HG03103 (cell line): ENCODE results near the gene KCTD7.
A peak's percentile ranks its signal among the peaks of the same experiment; 100 is the strongest.
"Not testable (repeated sequence)": the region's sequence is repeated elsewhere in the genome, so short reads cannot be mapped to it uniquely, and the experiment has no call there.

ENCODE experiments used
- ATAC-seq: cut with Tn5 transposase; IDR thresholded peaks from one replicate; pipeline ENCODE4 v1.9.1; 2021; ENCODE audit warnings: low read depth; ENCODE audit not compliant: unreplicated experiment

Gene KCTD7

DNA sequence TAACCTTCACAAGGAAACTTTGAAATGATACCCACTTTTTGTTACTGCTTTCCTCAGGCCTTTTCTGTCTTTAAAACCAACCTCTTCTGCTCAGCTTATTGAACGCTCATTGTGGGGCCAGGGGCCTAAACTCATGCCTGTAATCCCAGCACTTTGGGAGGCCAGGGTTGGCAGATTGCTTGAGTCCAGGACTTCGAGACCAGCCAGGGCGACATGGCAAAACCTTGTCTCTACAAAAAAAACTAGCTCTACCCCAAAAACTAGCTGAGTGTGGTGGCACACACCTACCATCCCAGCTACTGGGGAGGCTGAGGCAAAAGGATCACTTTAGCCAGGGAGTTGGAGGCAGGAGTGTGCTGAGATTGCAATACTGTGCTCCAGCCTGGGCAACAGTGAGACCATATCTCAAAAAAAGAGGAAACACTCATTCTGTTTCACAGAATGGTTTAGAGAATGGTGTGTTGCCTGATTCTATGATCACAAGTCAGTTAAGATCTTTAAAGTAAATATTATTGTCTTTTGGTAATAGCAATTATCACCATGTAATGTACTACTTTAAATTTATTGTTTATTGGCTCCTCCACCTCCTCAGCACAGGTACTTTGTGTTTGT is 51.1 kb downstream of the KCTD7 start:
- no peak for ATAC-seq

DNA sequence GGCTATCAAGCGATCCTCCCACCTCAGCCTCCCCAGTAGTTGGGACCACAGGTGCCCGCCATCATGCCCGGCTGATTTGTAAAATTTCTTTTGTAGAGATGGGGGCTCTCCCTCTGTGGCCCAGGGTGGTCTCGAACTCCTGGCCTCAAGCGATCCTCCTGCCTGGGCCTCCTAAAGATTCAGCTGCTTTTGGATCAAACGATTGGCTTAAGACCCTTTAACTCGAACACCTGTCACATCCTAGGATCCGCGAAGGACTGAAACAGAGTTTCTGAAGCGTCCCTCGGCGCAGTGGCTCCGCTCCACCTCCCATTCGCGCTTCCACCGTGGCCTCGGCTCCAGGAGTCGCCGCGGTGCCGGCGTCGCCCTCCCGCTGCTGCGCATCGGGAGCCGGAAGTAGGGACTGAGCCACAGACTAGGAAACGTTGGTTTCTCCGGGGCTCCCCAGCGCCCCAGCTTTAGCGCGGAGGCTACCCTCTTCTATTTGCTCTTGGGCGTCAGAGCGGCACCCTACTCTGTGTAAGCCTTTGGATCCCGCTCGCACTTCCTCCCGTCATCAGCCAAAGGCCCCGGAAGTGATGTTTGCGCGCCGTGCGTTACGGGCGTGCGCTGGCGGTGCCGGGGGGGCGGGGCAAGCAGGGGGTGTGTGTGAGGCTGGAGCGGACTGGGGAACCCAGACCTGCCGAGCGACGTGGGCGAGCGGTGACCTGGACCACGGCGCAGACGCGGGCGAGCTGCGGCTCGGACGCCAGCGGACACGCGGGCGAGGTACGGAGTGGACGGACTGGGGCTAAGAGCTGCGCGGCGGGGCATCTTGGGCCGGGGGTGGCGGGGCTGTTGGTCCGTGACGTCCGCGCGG is 53.0 kb downstream of the KCTD7 start:
- peak; percentile 90 for ATAC-seq

DNA sequence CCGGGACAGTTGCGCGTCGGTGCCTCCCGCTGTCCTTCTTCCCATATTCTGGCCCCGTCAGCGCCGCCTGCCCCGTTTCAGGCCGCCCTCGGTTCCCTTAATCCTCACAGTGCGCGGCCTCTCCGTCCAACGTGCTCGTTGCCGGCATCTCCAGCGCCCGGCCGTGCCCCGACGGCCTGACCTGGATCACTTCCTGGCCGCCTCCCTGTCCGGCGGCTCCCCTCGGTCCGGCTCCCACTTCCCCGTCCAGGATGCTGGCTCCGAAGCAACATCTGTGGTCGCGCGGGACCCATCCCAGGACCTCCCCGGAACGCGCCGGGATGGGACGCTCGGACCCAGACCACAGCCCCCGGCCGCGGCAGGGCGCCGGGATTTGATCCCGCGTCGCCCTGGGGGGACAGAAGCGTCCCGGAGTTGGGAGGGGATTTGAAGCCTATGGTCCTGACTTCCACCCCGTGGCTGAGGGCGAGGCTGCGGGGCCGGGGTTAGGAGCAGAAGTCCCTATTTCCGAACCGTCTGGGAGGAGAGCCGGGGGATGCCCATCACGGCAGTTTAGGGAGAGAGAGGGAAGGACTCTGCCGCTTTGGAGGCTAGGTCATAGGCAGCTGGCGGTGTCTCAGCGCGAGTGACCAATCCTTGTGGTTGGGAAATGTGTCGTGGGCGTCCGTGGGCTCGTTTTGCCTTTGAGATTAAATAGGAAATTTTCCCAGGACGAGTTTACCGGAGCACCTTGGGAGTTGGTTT is 53.8 kb downstream of the KCTD7 start:
- peak; percentile 12 for ATAC-seq

DNA sequence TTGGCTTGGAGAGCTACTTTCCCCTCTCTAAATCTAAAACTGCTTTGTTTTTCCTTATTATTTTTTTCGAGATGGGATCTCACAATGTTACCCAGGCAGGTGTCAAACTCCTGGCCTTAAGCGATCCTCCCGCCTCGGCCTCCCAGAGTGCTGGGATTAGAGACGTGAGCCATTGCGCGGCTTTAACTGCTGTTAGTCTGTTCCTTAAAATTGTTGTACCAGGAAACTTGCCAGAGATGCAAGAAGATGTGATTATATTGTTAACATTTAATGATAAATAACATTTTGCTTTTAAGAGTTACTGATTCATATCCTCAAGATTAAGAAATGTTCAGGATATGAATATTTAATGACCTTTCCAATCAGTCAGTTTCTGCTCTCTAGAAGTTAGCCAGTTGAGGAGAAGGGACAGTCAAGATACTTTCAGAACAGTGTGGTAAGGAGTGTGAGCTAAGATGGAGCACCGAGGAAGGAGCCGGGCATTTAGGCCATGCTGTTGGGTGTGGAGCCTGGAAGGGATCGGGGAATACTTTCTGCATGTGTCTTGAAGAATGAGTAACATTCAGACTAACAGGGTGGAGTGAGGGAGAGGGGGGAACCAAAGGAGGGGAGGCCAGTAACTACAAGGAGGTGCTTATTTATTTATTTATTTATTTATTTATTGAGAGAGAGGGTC is 54.6 kb downstream of the KCTD7 start:
- ATAC-seq = not testable (repeated sequence)

DNA sequence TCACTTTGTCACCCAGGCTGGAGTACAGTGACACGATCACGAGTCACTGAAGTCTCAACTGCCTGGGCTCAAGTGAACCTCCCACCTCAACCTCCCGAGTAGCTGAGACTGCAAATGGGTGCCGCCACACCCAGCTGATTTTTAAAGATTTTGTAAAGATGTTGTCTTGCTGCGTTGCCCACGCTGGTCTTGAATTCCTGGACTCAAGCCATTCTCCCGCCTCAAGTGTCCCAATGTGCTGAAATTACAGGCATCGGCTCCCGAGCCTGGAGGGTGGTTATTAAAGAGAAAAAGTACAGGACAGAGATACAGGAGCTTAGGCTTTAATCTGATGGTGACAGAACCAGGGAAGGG is 55.1 kb downstream of the KCTD7 start:
- no peak for ATAC-seq

DNA sequence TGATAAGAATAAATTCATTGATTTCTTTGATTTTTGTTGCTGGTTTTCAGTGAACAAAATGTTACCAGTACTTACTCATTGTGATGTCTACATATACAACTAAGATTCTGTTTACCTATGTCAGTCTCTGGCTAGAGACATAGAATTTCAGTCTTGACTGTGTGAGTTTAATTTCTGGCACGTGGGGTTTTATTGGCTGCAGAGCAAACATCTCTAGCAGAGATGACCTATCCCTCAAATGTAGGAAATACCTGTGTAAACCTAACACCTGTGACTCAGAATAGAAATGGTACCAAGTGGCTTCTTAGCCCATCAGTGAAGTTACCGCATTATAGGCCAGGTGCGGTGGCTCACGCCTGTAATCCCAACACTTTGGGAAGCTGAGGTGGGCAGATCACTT is 57.0 kb downstream of the KCTD7 start:
- not testable (repeated sequence) for ATAC-seq

DNA sequence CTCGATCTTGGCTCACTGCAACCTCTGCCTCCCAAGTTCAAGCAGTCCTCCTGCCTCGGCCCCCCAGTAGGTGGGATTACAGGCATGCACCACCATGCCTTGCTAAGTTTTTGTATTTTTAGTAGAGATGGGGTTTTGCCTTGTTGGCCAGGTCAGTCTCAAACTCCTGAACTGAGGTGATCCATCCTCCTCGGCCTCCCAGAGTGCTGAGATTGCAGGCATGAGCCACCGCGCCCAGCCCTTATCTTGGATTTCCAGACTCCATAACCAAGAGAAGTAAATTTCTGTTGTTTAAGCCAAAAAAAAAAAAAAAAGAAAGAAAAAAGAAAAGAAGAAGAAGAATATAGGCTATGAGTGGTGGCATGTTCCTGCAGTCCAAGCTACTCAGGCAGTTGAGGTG is 58.5 kb downstream of the KCTD7 start:
- ATAC-seq = no peak

DNA sequence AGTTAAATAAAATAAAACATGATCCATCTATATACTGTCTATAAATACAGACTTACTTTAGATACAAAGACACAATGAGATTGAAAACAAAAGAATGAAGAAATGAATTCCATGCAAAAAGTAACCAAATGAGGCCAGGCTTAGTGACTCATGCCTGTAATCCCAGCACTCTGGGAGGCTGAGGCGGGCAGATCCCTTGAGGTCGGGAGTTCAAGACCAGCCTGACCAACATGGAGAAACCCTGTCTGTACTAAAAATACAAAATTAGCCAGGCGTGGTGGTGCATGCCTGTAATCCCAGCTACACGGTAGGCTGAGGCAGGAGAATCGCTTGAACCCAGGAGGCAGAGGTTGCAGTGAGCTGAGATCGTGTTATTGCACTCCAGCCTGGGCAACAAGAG is 59.0 kb downstream of the KCTD7 start:
- ATAC-seq = not testable (repeated sequence)

DNA sequence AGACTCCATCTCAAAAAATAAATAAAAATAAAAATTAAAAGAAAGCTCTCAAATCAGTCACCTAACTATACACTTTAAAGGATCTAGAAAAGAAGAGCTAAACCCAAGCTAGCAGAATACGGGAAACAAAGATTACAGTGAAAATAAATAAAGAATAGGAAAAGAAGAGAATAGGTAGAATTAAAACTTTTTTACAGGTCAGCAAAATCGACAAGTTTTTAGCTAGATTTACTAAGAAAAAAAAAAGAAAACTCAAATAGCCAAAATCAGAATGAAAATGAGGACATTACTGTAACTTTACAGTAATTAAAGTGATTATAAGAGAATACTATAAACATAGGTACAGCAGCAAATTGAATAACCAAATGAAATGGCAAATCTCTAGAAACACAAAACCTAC is 60.4 kb downstream of the KCTD7 start:
- no peak for ATAC-seq

DNA sequence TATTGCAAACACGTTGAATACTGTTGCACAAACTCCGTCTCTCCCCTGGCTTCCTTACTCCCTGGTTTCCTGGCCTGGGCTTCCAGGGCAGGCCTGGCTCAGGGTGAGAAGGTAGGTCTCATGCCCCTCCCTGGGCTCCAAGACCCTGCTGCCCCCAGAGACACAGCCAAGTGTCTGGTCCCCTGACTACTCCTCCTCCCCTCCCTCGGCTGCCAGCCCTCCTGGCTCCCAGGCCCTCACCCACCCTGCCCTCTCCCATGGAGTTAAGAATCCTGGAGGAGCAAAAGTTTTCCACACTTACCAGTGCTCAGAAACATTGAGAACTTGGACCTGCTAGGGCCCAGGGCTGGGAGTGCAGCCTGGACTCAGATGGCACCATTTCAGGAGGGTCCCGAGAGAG is 64.7 kb downstream of the KCTD7 start:
- ATAC-seq = no peak
